GM18519 (cell line): ENCODE results near the gene MBD3L2B.
"Not testable (repeated sequence)": the region's sequence is repeated elsewhere in the genome, so short reads cannot be mapped to it uniquely, and the experiment has no call there.

Experiments used
- ATAC-seq: cut with Tn5 transposase; IDR thresholded peaks from one replicate; pipeline ENCODE4 v1.9.1; 2021; ENCODE audit warnings: mild to moderate bottlenecking, moderate library complexity; ENCODE audit not compliant: unreplicated experiment, low FRiP score

Gene MBD3L2B

GRCh38 chr19:7021331-7021730, at the start of gene MBD3L2B:
MBD3L2B (minus strand) TSS chr19:7021431; CDS start chr19:7021397, 34 bp downstream.
- not testable (repeated sequence) for ATAC-seq

GRCh38 chr19:7069904-7070226, 48.6 kb upstream of the MBD3L2B start:
- ATAC-seq: peak; percentile 12

- ATAC-seq: peak; percentile 66
These were observed 48.0 kb upstream of the MBD3L2B start, which contains the start of gene ZNF557 for GRCh38 chr19:7069042-7069903. ZNF557 (plus strand) TSS chr19:7069703; CDS start chr19:7075075, 5,372 bp downstream.

- no peak for ATAC-seq
These were observed 47.4 kb upstream of the MBD3L2B start for GRCh38 chr19:7068599-7068998.

- ATAC-seq: no peak
These were observed 46.5 kb upstream of the MBD3L2B start for GRCh38 chr19:7067716-7068115.

GRCh38 chr19:7067122-7067521, 45.9 kb upstream of the MBD3L2B start:
- ATAC-seq: not testable (repeated sequence)

- no peak for ATAC-seq
These were observed 42.7 kb upstream of the MBD3L2B start for GRCh38 chr19:7063764-7064418.

- no peak for ATAC-seq
These were observed 42.1 kb upstream of the MBD3L2B start for GRCh38 chr19:7063339-7063738.

- ATAC-seq: not testable (repeated sequence)
These were observed 38.7 kb upstream of the MBD3L2B start for GRCh38 chr19:7059977-7060376.

GRCh38 chr19:7058576-7058975, 37.3 kb upstream of the MBD3L2B start, which contains the start of gene MBD3L3:
MBD3L3 (minus strand) TSS chr19:7058676; CDS start chr19:7058605, 71 bp downstream.
- not testable (repeated sequence) for ATAC-seq

- ATAC-seq: not testable (repeated sequence)
These were observed 35.1 kb upstream of the MBD3L2B start for GRCh38 chr19:7056371-7056770.

- ATAC-seq: not testable (repeated sequence)
These were observed 34.4 kb upstream of the MBD3L2B start for GRCh38 chr19:7055679-7056078.

GRCh38 chr19:7054635-7055368, 33.6 kb upstream of the MBD3L2B start:
- ATAC-seq: not testable (repeated sequence)

GRCh38 chr19:7052896-7053295, 31.7 kb upstream of the MBD3L2B start:
- not testable (repeated sequence) for ATAC-seq

GRCh38 chr19:7051421-7051820, 30.2 kb upstream of the MBD3L2B start:
- ATAC-seq: not testable (repeated sequence)

GRCh38 chr19:7049021-7049420, 27.8 kb upstream of the MBD3L2B start, which contains the start of gene MBD3L2:
MBD3L2 (plus strand) TSS chr19:7049321; CDS start chr19:7049374, 53 bp downstream.
- ATAC-seq: not testable (repeated sequence)

GRCh38 chr19:7041563-7041962, 20.3 kb upstream of the MBD3L2B start:
- ATAC-seq: not testable (repeated sequence)

- not testable (repeated sequence) for ATAC-seq
These were observed 18.8 kb upstream of the MBD3L2B start, which contains the start of gene MBD3L4 for GRCh38 chr19:7040079-7040478. MBD3L4 (minus strand) TSS chr19:7040179; CDS start chr19:7040144, 35 bp downstream.

GRCh38 chr19:7030278-7030677, 9.0 kb upstream of the MBD3L2B start, which contains the start of gene MBD3L5:
MBD3L5 (plus strand) TSS chr19:7030578; CDS start chr19:7030612, 34 bp downstream.
- ATAC-seq: not testable (repeated sequence)

GRCh38 chr19:7028790-7029189, 7.6 kb upstream of the MBD3L2B start:
- ATAC-seq: not testable (repeated sequence)
